SK-N-SH treated with all-trans-retinoic acid at 6 μM for 48 hours (cell line): ENCODE data around the gene CCDC68.

Experiments
- ATAC-seq: fragments of 200-7000 bp; cut with Tn5 transposase; 3 replicates; pipeline ENCODE4 v1.9.1; 2020; ENCODE audit warnings: mild to moderate bottlenecking, moderate library complexity
- ARNTL ChIP-seq: fragments of 450-650 bp; formaldehyde crosslinking; IDR thresholded peaks from 2 replicates; pipeline ENCODE4 v1.5.0; 2020; ENCODE audit warnings: low read depth, mild to moderate bottlenecking, moderate library complexity, borderline replicate concordance
- BACH2 ChIP-seq: fragments of 250-450 bp; sonication (Bioruptor Pico); IDR thresholded peaks from 2 replicates; pipeline ENCODE4 v1.9.0; 2021; ENCODE audit warnings: mild to moderate bottlenecking, borderline replicate concordance
- CREB5 ChIP-seq: fragments of 250-450 bp; sonication (Bioruptor Pico); IDR thresholded peaks from 2 replicates; pipeline ENCODE4 v1.5.1; 2020; ENCODE audit warnings: low read depth, mild to moderate bottlenecking, moderate library complexity
- ESRRG ChIP-seq: fragments of 250-450 bp; sonication (Bioruptor Pico); IDR thresholded peaks from 2 replicates; pipeline ENCODE4 v1.6.1; 2021; ENCODE audit warnings: mild to moderate bottlenecking
- GLIS3 ChIP-seq: fragments of 250-450 bp; sonication (Bioruptor Pico); IDR thresholded peaks from 2 replicates; pipeline ENCODE4 v1.5.0; 2020; ENCODE audit warnings: mild to moderate bottlenecking, moderate library complexity
- ISL1 ChIP-seq: fragments of 250-450 bp; sonication (Bioruptor Pico); IDR thresholded peaks from 2 replicates; pipeline ENCODE4 v2.1.2; 2022; ENCODE audit warnings: mild to moderate bottlenecking, moderate library complexity
- PATZ1 ChIP-seq: fragments of 250-450 bp; sonication (Bioruptor Pico); IDR thresholded peaks from 2 replicates; pipeline ENCODE4 v1.8.0; 2020; ENCODE audit warnings: mild to moderate bottlenecking, moderate library complexity, borderline replicate concordance
- POU6F1 ChIP-seq: fragments of 250-450 bp; sonication (Bioruptor Pico); IDR thresholded peaks from 2 replicates; pipeline ENCODE4 v1.8.0; 2021; ENCODE audit warnings: low read depth, mild to moderate bottlenecking, moderate library complexity, borderline replicate concordance
- PPARA ChIP-seq: fragments of 250-450 bp; sonication (Bioruptor Pico); IDR thresholded peaks from 2 replicates; pipeline ENCODE4 v1.5.0; 2020; ENCODE audit warnings: mild to moderate bottlenecking, borderline replicate concordance
- RARB ChIP-seq: fragments of 250-450 bp; sonication (Bioruptor Pico); IDR thresholded peaks from 2 replicates; pipeline ENCODE4 v1.8.0; 2021; ENCODE audit warnings: mild to moderate bottlenecking, moderate library complexity
- SNAI2 ChIP-seq: fragments of 250-450 bp; sonication (Bioruptor Pico); IDR thresholded peaks from 2 replicates; pipeline ENCODE4 v1.5.0; 2020; ENCODE audit warnings: mild to moderate bottlenecking, moderate library complexity
- TCF4 ChIP-seq: fragments of 250-450 bp; sonication (Bioruptor Pico); IDR thresholded peaks from 2 replicates; pipeline ENCODE4 v1.8.0; 2021; ENCODE audit warnings: mild to moderate bottlenecking, moderate library complexity, borderline replicate concordance
- TOX ChIP-seq: fragments of 250-450 bp; sonication (Bioruptor Pico); IDR thresholded peaks from 2 replicates; pipeline ENCODE4 v1.8.0; 2021; ENCODE audit warnings: mild to moderate bottlenecking, moderate library complexity, borderline replicate concordance
- TSHZ2 ChIP-seq: fragments of 250-450 bp; sonication (Bioruptor Pico); IDR thresholded peaks from 2 replicates; pipeline ENCODE4 v1.5.0; 2020; ENCODE audit warnings: mild to moderate bottlenecking, moderate library complexity
- ZC3H10 ChIP-seq: fragments of 250-450 bp; sonication (Bioruptor Pico); IDR thresholded peaks from 2 replicates; pipeline ENCODE4 v1.5.1; 2021; ENCODE audit warnings: mild to moderate bottlenecking, moderate library complexity
- ZFP30 ChIP-seq: fragments of 450-650 bp; formaldehyde crosslinking; IDR thresholded peaks from 2 replicates; pipeline ENCODE4 v1.5.0; 2022; ENCODE audit warnings: mild to moderate bottlenecking, moderate library complexity
- ZNF565 ChIP-seq: fragments of 450-650 bp; formaldehyde crosslinking; conservative IDR thresholded peaks from 2 replicates; pipeline ENCODE4 v1.5.0; 2020; ENCODE audit warnings: low read depth, mild to moderate bottlenecking, moderate library complexity
- ZNF70 ChIP-seq: fragments of 450-650 bp; formaldehyde crosslinking; IDR thresholded peaks from 2 replicates; pipeline ENCODE4 v1.5.0; 2020; ENCODE audit warnings: mild to moderate bottlenecking, moderate library complexity
- ZNF8 ChIP-seq: fragments of 450-650 bp; formaldehyde crosslinking; IDR thresholded peaks from 2 replicates; pipeline ENCODE4 v1.5.0; 2020; ENCODE audit warnings: mild to moderate bottlenecking, moderate library complexity

Gene CCDC68

GRCh38 chr18:54900290-54900689 is 59.0 kb downstream of the CCDC68 start:
- no peak for ATAC-seq
- no peak for TF ChIP-seq TCF4 (CRISPR knock-in tag)
- TF ChIP-seq RARB = no peak
- no peak for TF ChIP-seq TSHZ2
- TF ChIP-seq CREB5 (CRISPR knock-in tag) = no peak
- no peak for TF ChIP-seq ARNTL (CRISPR knock-in tag)
- no peak for TF ChIP-seq ZC3H10 (CRISPR knock-in tag)
- TF ChIP-seq ZNF70 = no peak

- TF ChIP-seq PATZ1 (CRISPR knock-in tag) = no peak
- TF ChIP-seq POU6F1 (CRISPR knock-in tag) = no peak
- no peak for TF ChIP-seq ZC3H10 (CRISPR knock-in tag)
- TF ChIP-seq ZNF565 (CRISPR knock-in tag) = no peak
- no peak for TF ChIP-seq TCF4 (CRISPR knock-in tag)
- TF ChIP-seq ISL1 (CRISPR knock-in tag) = no peak
- no peak for TF ChIP-seq PPARA
- TF ChIP-seq TOX (CRISPR knock-in tag) = no peak
- TF ChIP-seq ESRRG (CRISPR knock-in tag) = no peak
- TF ChIP-seq BACH2 = no peak
- no peak for TF ChIP-seq CREB5 (CRISPR knock-in tag)
- no peak for TF ChIP-seq RARB
- no peak for TF ChIP-seq ZFP30
- TF ChIP-seq SNAI2 (CRISPR knock-in tag) = no peak
- ATAC-seq = no peak
Observed at GRCh38 chr18:54899500-54899899, 59.8 kb downstream of the CCDC68 start.

GRCh38 chr18:54888933-54889332 is 70.3 kb downstream of the CCDC68 start:
- ATAC-seq = no peak
- TF ChIP-seq ZC3H10 (CRISPR knock-in tag) (no peak), RARB (no peak), PPARA (no peak), POU6F1 (CRISPR knock-in tag) (no peak), ISL1 (CRISPR knock-in tag) (no peak), GLIS3 (CRISPR knock-in tag) (no peak), ZNF8 (CRISPR knock-in tag) (no peak), TCF4 (CRISPR knock-in tag) (no peak), ESRRG (CRISPR knock-in tag) (no peak), BACH2 (no peak), ZNF70 (no peak)
